Kidney epithelial cell (primary cell): ENCODE measurements around the gene PRKG1. TPM values are rescaled to one million over a fixed set of nuclear protein-coding genes. Genes with fewer than 3 reads are reported as not detected.

Source experiments
- DNase-seq: peaks from one replicate; pipeline ENCODE4 v3.0.0-alpha.2; 2010; ENCODE audit warnings: low read depth
- H3K27me3 ChIP-seq: 2 replicates; pipeline ENCODE4 v1.6.0; 2011; ENCODE audit warnings: low read length; ENCODE audit not compliant: control insufficient read depth, insufficient read depth
- H3K36me3 ChIP-seq: 2 replicates; pipeline ENCODE4 v1.5.1; 2011; ENCODE audit warnings: low read length; ENCODE audit not compliant: control insufficient read depth, insufficient read depth
- H3K4me3 ChIP-seq: 2 replicates; pipeline ENCODE4 v1.5.1; 2011; ENCODE audit warnings: low read depth, mild to moderate bottlenecking, control low read depth, low read length
- total RNA-seq: library from RNA; depleted of rRNA; stranded (reverse); fragments of >200 nt; gene quantifications from 2 replicates; pipeline ENCODE4 v1.2.3, GENCODE V29; 2015
- TF ChIP-seq, protein P1 (sequence below): IDR thresholded peaks from 2 replicates; pipeline ENCODE4 v1.5.1; 2011; ENCODE audit warnings: mild to moderate bottlenecking, moderate library complexity, low read length, control low read depth, inconsistent platforms; ENCODE audit not compliant: insufficient read depth, poor library complexity, severe bottlenecking

PRKG1 gene
- total RNA-seq, 1 donor from 2014 or later: 1.3 TPM

DNA sequence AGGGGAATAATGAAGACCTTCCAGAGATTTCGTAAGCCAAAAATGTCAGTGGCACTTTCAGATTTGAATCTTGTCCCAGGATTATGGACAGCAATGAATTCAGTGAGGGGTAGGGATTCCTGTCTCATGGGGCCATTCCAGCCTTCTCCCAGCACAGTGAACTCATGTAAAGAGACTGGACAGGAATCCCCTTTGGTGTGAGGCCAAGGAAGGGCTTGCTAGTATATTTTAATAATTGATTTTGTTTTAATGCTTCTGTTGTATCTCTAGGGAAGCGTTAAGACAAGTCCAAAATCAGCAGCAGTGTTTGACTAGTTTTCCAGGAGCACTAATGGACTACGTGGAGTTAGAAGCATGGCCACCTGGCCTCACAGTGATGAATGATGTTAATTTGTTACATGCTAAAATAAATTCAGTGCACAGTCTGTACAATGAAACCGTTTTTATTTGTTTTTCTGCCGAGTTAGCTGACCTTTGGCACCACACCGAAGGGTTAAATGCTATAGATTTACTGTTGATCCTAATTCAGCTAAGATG, 1025.8 kb downstream of the PRKG1 start:
- no peak overlapping the region for H3K4me3 ChIP-seq
- TF ChIP-seq, protein P1, sequence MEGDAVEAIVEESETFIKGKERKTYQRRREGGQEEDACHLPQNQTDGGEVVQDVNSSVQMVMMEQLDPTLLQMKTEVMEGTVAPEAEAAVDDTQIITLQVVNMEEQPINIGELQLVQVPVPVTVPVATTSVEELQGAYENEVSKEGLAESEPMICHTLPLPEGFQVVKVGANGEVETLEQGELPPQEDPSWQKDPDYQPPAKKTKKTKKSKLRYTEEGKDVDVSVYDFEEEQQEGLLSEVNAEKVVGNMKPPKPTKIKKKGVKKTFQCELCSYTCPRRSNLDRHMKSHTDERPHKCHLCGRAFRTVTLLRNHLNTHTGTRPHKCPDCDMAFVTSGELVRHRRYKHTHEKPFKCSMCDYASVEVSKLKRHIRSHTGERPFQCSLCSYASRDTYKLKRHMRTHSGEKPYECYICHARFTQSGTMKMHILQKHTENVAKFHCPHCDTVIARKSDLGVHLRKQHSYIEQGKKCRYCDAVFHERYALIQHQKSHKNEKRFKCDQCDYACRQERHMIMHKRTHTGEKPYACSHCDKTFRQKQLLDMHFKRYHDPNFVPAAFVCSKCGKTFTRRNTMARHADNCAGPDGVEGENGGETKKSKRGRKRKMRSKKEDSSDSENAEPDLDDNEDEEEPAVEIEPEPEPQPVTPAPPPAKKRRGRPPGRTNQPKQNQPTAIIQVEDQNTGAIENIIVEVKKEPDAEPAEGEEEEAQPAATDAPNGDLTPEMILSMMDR: no peak
- DNase-seq: no peak
- H3K27me3 ChIP-seq: no peaks in the 10 kb centered on the region
- no peaks in the 10 kb centered on the region for H3K36me3 ChIP-seq

DNA sequence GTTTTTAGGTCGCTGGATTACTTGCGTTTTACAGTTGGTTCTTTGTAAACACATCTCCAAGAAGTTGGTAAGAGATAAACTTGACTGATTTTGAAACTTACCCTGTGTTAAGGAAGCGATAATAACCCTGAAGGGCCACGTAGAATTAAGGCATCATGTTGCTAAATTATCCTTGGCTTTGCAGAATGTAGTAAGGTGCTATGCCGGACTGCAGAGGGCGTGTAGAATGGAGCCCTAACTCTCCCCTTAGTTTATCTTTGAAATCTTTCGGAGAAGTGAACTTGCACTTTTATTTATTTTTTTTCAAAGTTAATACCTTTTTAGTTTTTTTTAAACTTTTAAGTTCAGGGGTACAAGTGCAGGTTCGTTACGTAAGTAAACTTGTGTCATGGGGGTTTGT, 1031.0 kb downstream of the PRKG1 start:
- no peaks in the 10 kb centered on the region for H3K36me3 ChIP-seq
- no peaks in the 10 kb centered on the region for H3K27me3 ChIP-seq
- H3K4me3 ChIP-seq: no peak overlapping the region
- DNase-seq: no peak
- TF ChIP-seq, protein P1: no peak

DNA sequence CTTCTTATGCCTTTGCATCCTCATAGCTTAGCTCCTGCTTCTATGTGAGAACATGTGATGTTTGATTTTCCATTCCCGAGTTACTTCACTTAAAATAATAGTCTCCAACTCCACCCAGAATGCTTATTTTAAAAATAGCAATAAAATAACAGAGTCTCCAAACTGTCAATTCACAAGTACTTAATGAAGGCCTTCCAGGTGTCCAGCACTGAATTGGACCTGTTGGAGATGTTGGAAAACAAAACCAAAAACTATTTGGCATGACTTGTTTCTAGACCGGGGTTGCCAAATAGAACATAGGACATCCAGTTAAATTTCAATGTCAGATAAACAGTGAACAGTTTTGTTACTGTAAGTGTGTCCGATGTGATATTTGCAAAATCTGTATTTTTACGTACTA, 1031.7 kb downstream of the PRKG1 start:
- H3K4me3 ChIP-seq: no peak overlapping the region
- H3K27me3 ChIP-seq: no peaks in the 10 kb centered on the region
- TF ChIP-seq, protein P1: no peak
- no peak for DNase-seq
- H3K36me3 ChIP-seq: no peaks in the 10 kb centered on the region

DNA sequence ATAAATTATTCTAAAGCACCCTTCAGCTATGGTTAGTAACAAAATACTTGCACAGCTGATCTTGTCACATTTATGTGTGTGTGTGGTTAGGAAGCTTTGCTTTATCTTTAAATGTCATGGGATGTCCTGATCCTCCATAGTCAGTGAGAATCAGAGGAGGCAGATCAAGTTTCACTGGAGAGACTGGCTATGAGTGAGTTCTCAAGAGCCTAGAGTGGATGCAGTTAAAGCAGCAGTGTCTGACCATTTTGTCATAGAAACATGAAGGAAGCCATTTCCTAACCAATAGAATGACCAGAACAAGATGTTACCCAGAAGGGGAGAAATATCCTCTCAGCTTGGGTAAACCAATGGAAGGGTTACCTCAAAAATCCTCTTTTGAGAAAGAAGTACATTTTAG, 1032.6 kb downstream of the PRKG1 start:
- no peak for DNase-seq
- no peak overlapping the region for H3K4me3 ChIP-seq
- H3K27me3 ChIP-seq: no peaks in the 10 kb centered on the region
- H3K36me3 ChIP-seq: no peaks in the 10 kb centered on the region
- TF ChIP-seq, protein P1: no peak

DNA sequence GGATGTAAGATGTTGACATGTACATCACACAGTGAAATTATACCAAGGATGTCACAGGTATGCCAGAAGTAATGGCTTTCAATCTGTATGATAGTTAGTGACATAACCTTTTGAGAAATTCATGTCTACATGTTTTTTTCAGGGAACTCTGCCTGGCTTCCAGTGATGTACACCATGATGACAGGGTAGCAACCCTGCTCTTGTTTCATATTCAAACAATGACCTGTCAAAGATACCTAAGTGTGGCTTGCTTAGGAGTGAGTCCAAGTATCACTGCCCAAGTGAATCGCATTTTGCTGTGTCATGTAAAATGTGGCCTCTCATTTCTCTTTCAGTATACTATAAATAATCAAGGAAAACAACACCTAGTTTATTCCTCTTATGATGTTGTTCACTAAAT, 1033.9 kb downstream of the PRKG1 start:
- TF ChIP-seq, protein P1: no peak
- H3K36me3 ChIP-seq: no peaks in the 10 kb centered on the region

DNA sequence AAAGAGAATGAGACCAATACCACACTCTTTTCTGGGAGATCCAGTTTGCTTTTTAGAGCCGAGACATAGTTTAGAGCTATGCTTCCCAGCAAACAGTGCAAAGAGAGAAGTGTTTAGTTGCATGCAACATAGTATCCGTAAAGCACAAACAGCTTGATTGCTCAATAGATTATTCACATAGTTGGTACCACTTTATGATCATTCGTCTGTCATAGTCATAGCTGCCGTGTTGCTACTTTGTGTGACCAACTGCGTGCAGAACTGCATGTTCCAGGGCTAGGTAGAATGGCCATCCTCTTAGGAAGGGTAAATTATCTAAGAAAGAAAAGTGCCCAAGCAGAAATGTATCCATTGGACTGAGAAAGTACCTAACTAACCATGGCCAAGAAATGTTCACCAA, 1036.3 kb downstream of the PRKG1 start:
- TF ChIP-seq, protein P1: no peak
- Histone ChIP-seq H3K27me3 (no peaks in the 10 kb centered on the region), H3K4me3 (no peak overlapping the region), H3K36me3 (no peaks in the 10 kb centered on the region)
- DNase-seq: no peak

More for the DNA sequence above, 1033.9 kb downstream of the PRKG1 start:
- Histone ChIP-seq H3K27me3 (no peaks in the 10 kb centered on the region), H3K4me3 (no peak overlapping the region)
- DNase-seq: no peak
